ENCODE data around the gene ECHDC3. TPM values are rescaled to one million over a fixed set of nuclear protein-coding genes. Genes with fewer than 3 reads are reported as not detected.

The ECHDC3 gene
- total RNA-seq, 1 donor from 2014 or later = 6.1 TPM

DNA sequence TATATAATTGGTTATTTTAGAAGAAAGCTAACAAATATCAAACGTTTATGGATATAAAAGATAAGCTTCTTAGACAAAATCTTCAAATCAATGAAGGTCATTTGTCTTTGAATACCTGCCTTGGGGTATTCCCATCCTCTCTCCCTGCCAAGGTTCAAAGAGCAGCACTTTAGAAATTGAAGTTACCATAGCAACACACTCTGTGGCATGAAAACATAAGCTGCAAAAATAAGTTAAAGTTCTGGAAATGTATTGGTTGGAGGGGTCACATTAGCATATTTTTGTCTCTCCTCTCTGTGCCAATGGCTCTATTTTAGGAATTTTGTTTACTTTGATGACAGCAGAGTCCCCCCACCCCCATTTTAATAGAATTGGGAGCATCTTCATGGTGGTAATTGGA, 12.0 kb downstream of the ECHDC3 start:
- no peaks in the 10 kb centered on the region for H3K9me3 Mint-ChIP-seq (ENCODE audit: unreplicated experiment)
- DNase-seq (ENCODE audit: low spot score) = no peak
- no peaks in the 10 kb centered on the region for H3K36me3 Mint-ChIP-seq (ENCODE audit: low read depth, unreplicated experiment)
- H3K27ac Mint-ChIP-seq (ENCODE audit: unreplicated experiment) = no peak overlapping the region
- H3K4me1 Mint-ChIP-seq (ENCODE audit: unreplicated experiment) = peaks cover 3% of the 10 kb centered on the region
- no peaks in the 10 kb centered on the region for H3K27me3 Mint-ChIP-seq (ENCODE audit: unreplicated experiment)
- TF ChIP-seq, protein P1, sequence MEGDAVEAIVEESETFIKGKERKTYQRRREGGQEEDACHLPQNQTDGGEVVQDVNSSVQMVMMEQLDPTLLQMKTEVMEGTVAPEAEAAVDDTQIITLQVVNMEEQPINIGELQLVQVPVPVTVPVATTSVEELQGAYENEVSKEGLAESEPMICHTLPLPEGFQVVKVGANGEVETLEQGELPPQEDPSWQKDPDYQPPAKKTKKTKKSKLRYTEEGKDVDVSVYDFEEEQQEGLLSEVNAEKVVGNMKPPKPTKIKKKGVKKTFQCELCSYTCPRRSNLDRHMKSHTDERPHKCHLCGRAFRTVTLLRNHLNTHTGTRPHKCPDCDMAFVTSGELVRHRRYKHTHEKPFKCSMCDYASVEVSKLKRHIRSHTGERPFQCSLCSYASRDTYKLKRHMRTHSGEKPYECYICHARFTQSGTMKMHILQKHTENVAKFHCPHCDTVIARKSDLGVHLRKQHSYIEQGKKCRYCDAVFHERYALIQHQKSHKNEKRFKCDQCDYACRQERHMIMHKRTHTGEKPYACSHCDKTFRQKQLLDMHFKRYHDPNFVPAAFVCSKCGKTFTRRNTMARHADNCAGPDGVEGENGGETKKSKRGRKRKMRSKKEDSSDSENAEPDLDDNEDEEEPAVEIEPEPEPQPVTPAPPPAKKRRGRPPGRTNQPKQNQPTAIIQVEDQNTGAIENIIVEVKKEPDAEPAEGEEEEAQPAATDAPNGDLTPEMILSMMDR (IDR thresholded peaks at IDR 0.05; ENCODE audit: unreplicated experiment) = no peak
- H3K4me3 Mint-ChIP-seq (ENCODE audit: unreplicated experiment) = no peak overlapping the region

DNA sequence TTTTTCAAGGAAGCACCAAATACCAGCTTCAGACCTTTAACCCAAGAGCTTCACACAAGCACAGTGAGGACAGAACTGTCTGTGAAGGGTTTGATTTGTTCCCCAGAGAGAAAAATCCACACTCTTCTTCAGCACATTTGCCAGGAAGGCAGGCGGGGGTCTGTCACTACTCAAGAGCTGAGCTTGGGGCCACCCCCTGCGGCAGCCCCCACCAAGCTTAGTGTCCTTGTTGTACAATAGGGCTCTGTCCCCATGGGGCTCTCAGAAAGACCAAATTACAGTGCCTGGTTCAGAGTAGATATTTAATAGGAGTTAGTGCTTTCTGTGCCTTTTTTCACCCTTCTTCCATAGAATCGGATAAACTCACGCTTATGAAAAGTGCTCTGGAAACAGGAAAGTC, 12.4 kb downstream of the ECHDC3 start:
- TF ChIP-seq, protein P1 (IDR thresholded peaks at IDR 0.05; ENCODE audit: unreplicated experiment) = no peak
- no peaks in the 10 kb centered on the region for H3K27me3 Mint-ChIP-seq (ENCODE audit: unreplicated experiment)
- DNase-seq (ENCODE audit: low spot score) = no peak
- peaks cover 3% of the 10 kb centered on the region for H3K4me1 Mint-ChIP-seq (ENCODE audit: unreplicated experiment)
- H3K36me3 Mint-ChIP-seq (ENCODE audit: low read depth, unreplicated experiment) = no peaks in the 10 kb centered on the region
- H3K9me3 Mint-ChIP-seq (ENCODE audit: unreplicated experiment) = no peaks in the 10 kb centered on the region
- no peak overlapping the region for H3K4me3 Mint-ChIP-seq (ENCODE audit: unreplicated experiment)
- no peak overlapping the region for H3K27ac Mint-ChIP-seq (ENCODE audit: unreplicated experiment)

DNA sequence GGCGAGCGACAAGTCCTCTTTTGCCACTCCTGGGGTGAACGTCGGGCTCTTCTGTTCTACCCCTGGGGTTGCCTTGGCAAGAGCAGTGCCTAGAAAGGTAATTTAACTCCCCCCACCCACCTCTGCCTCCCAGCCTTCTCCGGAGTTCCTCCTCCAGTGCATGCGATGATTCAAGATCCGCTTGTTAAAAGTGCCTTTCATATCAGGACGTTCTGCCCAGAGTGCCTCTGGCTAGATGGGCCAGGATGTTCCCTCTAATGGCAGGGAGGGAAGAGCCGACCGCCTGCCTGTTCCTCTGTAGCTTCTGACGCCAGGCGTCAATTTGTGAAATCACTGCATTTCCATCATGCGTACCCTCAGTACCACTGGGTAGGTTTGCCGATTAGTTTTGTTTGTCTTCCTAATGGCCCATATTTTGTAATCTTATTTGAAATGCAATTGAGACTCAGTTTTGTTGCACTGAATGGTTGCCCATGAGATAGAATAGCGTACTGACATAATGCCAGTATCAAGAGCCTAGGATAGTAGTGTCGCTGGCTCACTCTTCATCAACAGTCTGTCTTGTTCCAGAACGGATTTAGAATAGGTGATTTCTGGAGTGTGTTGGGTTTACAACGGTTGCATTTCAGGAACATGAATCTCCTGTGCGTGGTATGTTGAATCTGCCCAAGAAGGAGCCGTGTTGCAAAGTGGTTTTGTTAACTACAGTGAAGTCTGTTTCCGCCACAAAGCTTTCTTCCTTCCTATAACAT, 13.5 kb downstream of the ECHDC3 start:
- H3K4me1 Mint-ChIP-seq (ENCODE audit: unreplicated experiment) = peaks cover 3% of the 10 kb centered on the region
- TF ChIP-seq, protein P1 (IDR thresholded peaks at IDR 0.05; ENCODE audit: unreplicated experiment) = no peak
- no peak overlapping the region for H3K4me3 Mint-ChIP-seq (ENCODE audit: unreplicated experiment)
- no peaks in the 10 kb centered on the region for H3K27me3 Mint-ChIP-seq (ENCODE audit: unreplicated experiment)
- DNase-seq (ENCODE audit: low spot score) = no peak
- H3K36me3 Mint-ChIP-seq (ENCODE audit: low read depth, unreplicated experiment) = no peaks in the 10 kb centered on the region
- no peaks in the 10 kb centered on the region for H3K9me3 Mint-ChIP-seq (ENCODE audit: unreplicated experiment)
- no peak overlapping the region for H3K27ac Mint-ChIP-seq (ENCODE audit: unreplicated experiment)

DNA sequence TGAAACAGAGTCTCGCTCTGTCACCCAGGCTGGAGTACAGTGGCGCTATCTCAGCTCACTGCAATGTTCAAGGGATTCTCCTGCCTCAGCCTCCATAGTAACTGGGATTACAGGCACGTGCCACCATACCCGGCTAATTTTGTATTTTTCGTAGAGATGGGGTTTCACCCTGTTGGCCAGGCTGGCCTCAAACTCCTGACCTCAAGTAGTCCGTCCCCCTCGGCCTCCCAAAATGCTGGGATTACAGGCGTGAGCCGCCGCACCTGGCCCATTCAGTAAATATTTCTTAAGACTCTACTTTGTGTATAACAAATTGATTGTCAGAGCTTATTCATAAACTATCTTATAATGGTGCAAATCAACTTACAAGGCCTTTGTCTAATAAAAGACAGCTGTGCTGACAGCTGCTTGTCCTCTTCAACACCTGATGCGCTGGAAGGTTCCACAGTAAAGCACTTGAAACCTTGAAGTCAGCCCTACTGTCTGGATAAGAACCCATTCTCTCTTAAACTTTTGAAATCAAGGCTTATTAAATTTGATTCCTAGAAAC, 14.7 kb downstream of the ECHDC3 start:
- no peak overlapping the region for H3K4me3 Mint-ChIP-seq (ENCODE audit: unreplicated experiment)
- TF ChIP-seq, protein P1 (IDR thresholded peaks at IDR 0.05; ENCODE audit: unreplicated experiment) = no peak
- peaks cover under 1% of the 10 kb centered on the region for H3K27me3 Mint-ChIP-seq (ENCODE audit: unreplicated experiment)
- no peaks in the 10 kb centered on the region for H3K9me3 Mint-ChIP-seq (ENCODE audit: unreplicated experiment)
- peaks cover 3% of the 10 kb centered on the region for H3K4me1 Mint-ChIP-seq (ENCODE audit: unreplicated experiment)
- no peak for DNase-seq (ENCODE audit: low spot score)
- no peak overlapping the region for H3K27ac Mint-ChIP-seq (ENCODE audit: unreplicated experiment)
- H3K36me3 Mint-ChIP-seq (ENCODE audit: low read depth, unreplicated experiment) = no peaks in the 10 kb centered on the region

DNA sequence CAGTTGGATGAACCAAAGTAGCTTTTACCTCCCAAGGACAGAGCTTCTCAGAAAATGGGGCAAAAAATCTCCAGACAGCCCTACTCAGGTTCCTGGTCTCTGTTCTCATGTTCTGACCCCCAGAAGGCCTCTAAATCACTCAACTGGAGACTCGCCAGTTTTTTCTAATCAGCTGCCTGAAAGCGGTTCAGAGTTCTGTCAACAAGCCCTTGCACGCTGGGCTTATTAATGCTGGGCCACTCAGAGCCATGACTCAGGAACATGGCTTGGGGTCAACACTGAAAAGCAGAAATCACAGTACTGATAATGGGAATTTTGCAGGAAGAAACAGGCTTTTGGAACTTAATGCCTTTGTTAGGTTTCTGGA, 15.3 kb downstream of the ECHDC3 start:
- Mint-ChIP-seq H3K9me3 (ENCODE audit: unreplicated experiment) (no peaks in the 10 kb centered on the region), H3K27me3 (ENCODE audit: unreplicated experiment) (peaks cover 2% of the 10 kb centered on the region), H3K27ac (ENCODE audit: unreplicated experiment) (no peak overlapping the region), H3K4me1 (ENCODE audit: unreplicated experiment) (peaks cover 3% of the 10 kb centered on the region), H3K4me3 (ENCODE audit: unreplicated experiment) (no peak overlapping the region), H3K36me3 (ENCODE audit: low read depth, unreplicated experiment) (no peaks in the 10 kb centered on the region)
- TF ChIP-seq, protein P1 (IDR thresholded peaks at IDR 0.05; ENCODE audit: unreplicated experiment) = no peak
- DNase-seq (ENCODE audit: low spot score) = no peak

All from endothelial cell (in vitro differentiated cells).